SK-N-SH (cell line): ENCODE measurements around the gene TACC2. TPM values are rescaled to one million over a fixed set of nuclear protein-coding genes. Genes with fewer than 3 reads are reported as not detected.

Experiments used
- CTCF ChIA-PET: fragments of 300-600, 350-600 bp; formaldehyde crosslinking; extraction: SDS; loops from one replicate; lab custom pipeline; 2021; lab: Yijun Ruan, JAX
- POLR2A ChIA-PET: fragments of 350-600 bp; sonication (Branson Sonifier 250); formaldehyde crosslinking; extraction: SDS; loops from one replicate; lab custom pipeline; 2020; ENCODE audit warnings: antibody characterized with exemption, inconsistent platforms; lab: Yijun Ruan, JAX
- DNase-seq: peaks from one replicate; pipeline ENCODE4 v3.0.0; 2012
- H2AFZ ChIP-seq: fragments of 200-600 bp; sonication (generic); 2 replicates; pipeline ENCODE4 v1.8.1; 2016; ENCODE audit warnings: antibody characterized with exemption, mild to moderate bottlenecking, low read depth
- H3F3A ChIP-seq: fragments of 200-600 bp; sonication (generic); replicated peaks from 2 replicates; pipeline ENCODE3; 2016; ENCODE audit warnings: antibody characterized with exemption, mild to moderate bottlenecking; ENCODE audit not compliant: insufficient read depth
- H3K27ac ChIP-seq, 2 experiments: fragments of 200-500 bp in 1 of 2; fragments of 200-600 bp in 1 of 2; sonication (Bioruptor generic) in 1 of 2; sonication (generic), shearing (Covaris generic) in 1 of 2; 2 replicates each; pipeline versions ENCODE4 v1.5.1 to v1.6.1; 2014 to 2016; ENCODE audit warnings: low read depth in 2 of 2, inconsistent platforms in 1 of 2, low read length in 1 of 2, mild to moderate bottlenecking in 1 of 2, mixed read lengths in 1 of 2
- H3K27me3 ChIP-seq: fragments of 200-600 bp; sonication (generic), shearing (Covaris generic); 2 replicates; pipeline ENCODE4 v1.6.1; 2016; ENCODE audit warnings: mixed run types; ENCODE audit not compliant: insufficient read depth
- H3K36me3 ChIP-seq, 2 experiments: fragments of 200-500 bp in 1 of 2; fragments of 200-600 bp in 1 of 2; sonication (Bioruptor generic) in 1 of 2; sonication (generic) in 1 of 2; replicated peaks in 1 of 2; 2 replicates each; pipeline versions ENCODE3 to v1.5.1; 2014 to 2016; ENCODE audit warnings: low read length in 1 of 2, mild to moderate bottlenecking in 1 of 2; ENCODE audit not compliant: insufficient read depth in 2 of 2, control insufficient read depth in 1 of 2
- H3K4me1 ChIP-seq, 2 experiments: fragments of 200-500 bp in 1 of 2; fragments of 200-600 bp in 1 of 2; sonication (Bioruptor generic) in 1 of 2; sonication (generic), shearing (Covaris generic) in 1 of 2; 2 replicates each; pipeline versions ENCODE4 v1.5.1 to v1.6.1; 2014 to 2016; ENCODE audit warnings: low read depth in 1 of 2, low read length in 1 of 2, mixed run types in 1 of 2; ENCODE audit not compliant: insufficient read depth in 2 of 2, control insufficient read depth in 1 of 2
- H3K4me2 ChIP-seq: fragments of 200-600 bp; sonication (generic), shearing (Covaris generic); 2 replicates; pipeline ENCODE4 v1.6.1; 2017; ENCODE audit warnings: mixed run types
- H3K4me3 ChIP-seq, 2 experiments: fragments of 200-500 bp in 1 of 2; fragments of 200-600 bp in 1 of 2; sonication (Bioruptor generic) in 1 of 2; sonication (generic), shearing (Covaris generic) in 1 of 2; 2 replicates each; pipeline versions ENCODE4 v1.5.1 to v1.8.1; 2014 to 2016; ENCODE audit warnings: low read depth in 2 of 2, inconsistent platforms in 1 of 2, low read length in 1 of 2, mild to moderate bottlenecking in 1 of 2, mixed read lengths in 1 of 2, moderate library complexity in 1 of 2
- H3K79me2 ChIP-seq: fragments of 200-600 bp; sonication (generic); 2 replicates; pipeline ENCODE4 v1.8.1; 2017; ENCODE audit warnings: mild to moderate bottlenecking; ENCODE audit not compliant: insufficient read depth
- H3K9ac ChIP-seq: fragments of 200-600 bp; sonication (generic); 2 replicates; pipeline ENCODE4 v1.6.1; 2017; ENCODE audit warnings: mixed run types
- H3K9me2 ChIP-seq: fragments of 200-600 bp; sonication (generic); 2 replicates; pipeline ENCODE4 v1.6.1; 2017; ENCODE audit warnings: mixed run types
- H3K9me3 ChIP-seq: fragments of 200-600 bp; sonication (generic); 2 replicates; pipeline ENCODE4 v1.6.1; 2017; ENCODE audit warnings: mixed run types, mild to moderate bottlenecking, moderate library complexity
- H4K20me1 ChIP-seq: fragments of 200-600 bp; sonication (generic); 2 replicates; pipeline ENCODE4 v1.6.1; 2017; ENCODE audit warnings: mild to moderate bottlenecking, mixed run types; ENCODE audit not compliant: insufficient read depth
- CHD2 ChIP-seq: fragments of 150-350 bp; IDR thresholded peaks from 2 replicates; pipeline ENCODE4 v1.6.1; 2018; ENCODE audit warnings: low read length; ENCODE audit not compliant: partially characterized antibody
- CTCF ChIP-seq: fragments of 200-600 bp; sonication (generic); IDR thresholded peaks from 2 replicates; pipeline ENCODE4 v1.6.1; 2017; ENCODE audit warnings: antibody characterized with exemption, mild to moderate bottlenecking, moderate library complexity
- ELF1 ChIP-seq: IDR thresholded peaks from 2 replicates; pipeline ENCODE4 v1.4.0; 2012
- EP300 ChIP-seq, 2 experiments: IDR thresholded peaks; 2 replicates each; pipeline versions ENCODE4 v1.4.0 to v1.6.1; 2012; ENCODE audit warnings: borderline replicate concordance in 1 of 2, low read depth in 1 of 2, low read length in 1 of 2
- EZH2phosphoT487 ChIP-seq: fragments of 200-600 bp; sonication (generic); IDR thresholded peaks from 2 replicates; pipeline ENCODE4 v1.6.1; 2017; ENCODE audit warnings: low read depth, mixed run types, mild to moderate bottlenecking, antibody characterized with exemption, moderate library complexity, borderline replicate concordance
- FOXJ3 ChIP-seq: sonication (generic); formaldehyde crosslinking; IDR thresholded peaks from 2 replicates; pipeline ENCODE4 v1.5.1; 2020; ENCODE audit warnings: mild to moderate bottlenecking, missing genetic modification reagents
- NFIC ChIP-seq: IDR thresholded peaks from 2 replicates; pipeline ENCODE4 v1.4.0; 2012; ENCODE audit warnings: borderline replicate concordance
- NRF1 ChIP-seq: IDR thresholded peaks from 2 replicates; pipeline ENCODE4 v1.6.1; 2012; ENCODE audit warnings: low read depth, mild to moderate bottlenecking, low read length
- RFX5 ChIP-seq: IDR thresholded peaks from 2 replicates; pipeline ENCODE4 v1.6.1; 2012; ENCODE audit warnings: mild to moderate bottlenecking, improper control_type of control experiment, low read length
- RXRA ChIP-seq: IDR thresholded peaks from 2 replicates; pipeline ENCODE4 v1.4.0; 2012; ENCODE audit warnings: low read depth, mild to moderate bottlenecking, borderline replicate concordance
- TCF12 ChIP-seq: IDR thresholded peaks from 2 replicates; pipeline ENCODE4 v1.4.0; 2012
- TEAD4 ChIP-seq: IDR thresholded peaks from 2 replicates; pipeline ENCODE4 v1.4.0; 2012; ENCODE audit warnings: mild to moderate bottlenecking, borderline replicate concordance; ENCODE audit not compliant: insufficient read depth
- WGBS: methylation state at CpG from one replicate; pipeline ENCODE4 v1.1.6; 2017; ENCODE audit warnings: low lambda C conversion rate; 5-methylcytosine and 5-hydroxymethylcytosine counted together
- polyA plus RNA-seq, 3 experiments: library from polyadenylated mRNA; depleted of rRNA; stranded (reverse); fragments of >200 nt; gene quantifications; 2 replicates each; pipeline ENCODE4 v1.2.3, GENCODE V29; 2012

TACC2 gene
- polyA plus RNA-seq, 1 of the 3 experiments (the other 2 are of a cell fraction): 8.8 TPM

GRCh38 chr10:122055252-122055651 lies 66.3 kb downstream of the TACC2 start (continued):
- TF ChIP-seq CTCF (no peak), FOXJ3 (CRISPR knock-in tag) (no peak), CHD2 (no peak), EZH2phosphoT487 (no peak), TEAD4 (no peak), NRF1 (no peak)

- Histone ChIP-seq H3K4me3 (no peak overlapping the region), H3K27ac (no peak overlapping the region), H2AFZ (no peak overlapping the region), H3K9me2 (no peaks in the 10 kb centered on the region), H3K9me3 (no peaks in the 10 kb centered on the region), H3K79me2 (no peaks in the 10 kb centered on the region), H3K27me3 (no peaks in the 10 kb centered on the region), H4K20me1 (no peaks in the 10 kb centered on the region), H3K4me1 (no peaks in the 10 kb centered on the region), H3K36me3 (no peaks in the 10 kb centered on the region), H3K9ac (no peak overlapping the region), H3K4me2 (no peak overlapping the region), H3F3A (no peaks in the 10 kb centered on the region)
- DNase-seq: no peak
- ChIA-PET CTCF (no interaction called here), POLR2A (no interaction called here)
- TF ChIP-seq TCF12: no peak
- no peak for TF ChIP-seq FOXJ3 (CRISPR knock-in tag)
- TF ChIP-seq TEAD4: no peak
- TF ChIP-seq ELF1: no peak
- TF ChIP-seq RFX5: no peak
- TF ChIP-seq RXRA: no peak
- no peak for TF ChIP-seq NFIC
- TF ChIP-seq EP300 (IDR thresholded peaks at IDR 0.05; ENCODE audit: borderline replicate concordance in 1 of 2, low read depth in 1 of 2, low read length in 1 of 2): no peak
- TF ChIP-seq CTCF: no peak
- 79% methylated on average over 6 of the region's 8 CpGs for WGBS
These were observed 67.6 kb downstream of the TACC2 start for GRCh38 chr10:122056431-122057094.
